CD4-positive, CD25-positive, alpha-beta regulatory T cell (primary cell): ENCODE measurements around the gene SIGLEC15. TPM values are rescaled to one million over a fixed set of nuclear protein-coding genes. Genes with fewer than 3 reads are reported as not detected.
"Not testable (repeated sequence)": the region's sequence is repeated elsewhere in the genome, so short reads cannot be mapped to it uniquely, and the experiment has no call there.

ENCODE experiments used
- ATAC-seq, 2 donors: fragments of 150-1000 bp; cut with Tn5 transposase; one replicate each; pipeline ENCODE4 v1.10.0; 2021; ENCODE audit warnings: low read depth in 2 of 2, moderate number of reproducible peaks in 2 of 2, moderate library complexity in 1 of 2
- DNase-seq, 3 donors: peaks; one replicate each; pipeline versions ENCODE4 v3.0.0 to v3.0.0-alpha.2; 2012 to 2022; ENCODE audit warnings: mixed read lengths in 1 of 3
- H3K27ac ChIP-seq: one replicate; pipeline ENCODE4 v1.7.0; 2013; ENCODE audit warnings: mild to moderate bottlenecking, low read length; ENCODE audit not compliant: insufficient read depth, poor library complexity, severe bottlenecking
- H3K27me3 ChIP-seq: one replicate; pipeline ENCODE4 v1.7.0; 2013; ENCODE audit warnings: low read length; ENCODE audit not compliant: control insufficient read depth, insufficient read depth
- H3K36me3 ChIP-seq: one replicate; pipeline ENCODE4 v1.7.0; 2013; ENCODE audit warnings: mild to moderate bottlenecking, low read length, moderate library complexity; ENCODE audit not compliant: control insufficient read depth, insufficient read depth
- H3K4me1 ChIP-seq: 2 replicates; pipeline ENCODE4 v1.7.0; 2013; ENCODE audit warnings: mild to moderate bottlenecking, low read length; ENCODE audit not compliant: insufficient read depth, control insufficient read depth, poor library complexity, severe bottlenecking
- H3K4me3 ChIP-seq: one replicate; pipeline ENCODE4 v1.7.0; 2013; ENCODE audit warnings: low read depth, mild to moderate bottlenecking, low read length, moderate library complexity
- H3K9me3 ChIP-seq, 2 experiments: 1 replicate in 1 of 2; 2 replicates in 1 of 2; pipeline ENCODE4 v1.7.0; 2013; ENCODE audit warnings: low read length in 2 of 2, mild to moderate bottlenecking in 1 of 2, moderate library complexity in 1 of 2; ENCODE audit not compliant: control insufficient read depth in 2 of 2
- H3K27ac Mint-ChIP-seq, 3 donors: one replicate each; pipeline ENCODE4 v1.8.0; 2020 to 2022; ENCODE audit warnings: mild to moderate bottlenecking in 3 of 3, mixed read lengths in 3 of 3, moderate library complexity in 2 of 3
- H3K27me3 Mint-ChIP-seq: one replicate; pipeline ENCODE4 v1.8.0; 2022; ENCODE audit warnings: mild to moderate bottlenecking, mixed read lengths
- H3K36me3 Mint-ChIP-seq: one replicate; pipeline ENCODE4 v1.8.0; 2020; ENCODE audit warnings: mixed read lengths
- H3K4me1 Mint-ChIP-seq, 4 donors: one replicate each; pipeline ENCODE4 v1.8.0; 2020 to 2022; ENCODE audit warnings: mixed read lengths in 4 of 4, mild to moderate bottlenecking in 1 of 4
- H3K4me3 Mint-ChIP-seq, 4 donors: one replicate each; pipeline ENCODE4 v1.8.0; 2020 to 2022; ENCODE audit warnings: mild to moderate bottlenecking in 4 of 4, mixed read lengths in 4 of 4, moderate library complexity in 3 of 4
- H3K9me3 Mint-ChIP-seq, 7 donors: one replicate each; pipeline ENCODE4 v1.8.0; 2020 to 2022; ENCODE audit warnings: mixed read lengths in 7 of 7, mild to moderate bottlenecking in 3 of 7, moderate library complexity in 2 of 7
- polyA plus RNA-seq, 4 donors: library from polyadenylated mRNA; unstranded; fragments of 300-500 nt; fragmentation: Illumina TruSeq; gene quantifications; one replicate each; pipeline ENCODE4 v1.2.3, GENCODE V29; 2021
- total RNA-seq: library from RNA; stranded (reverse); gene quantifications from one replicate; pipeline ENCODE4 v1.2.3, GENCODE V29; 2022

Gene SIGLEC15
- total and polyA plus RNA-seq, 5 donors from 2014 or later = 0.36 TPM; not detected in 4

GRCh38 chr18:45821711-45822110 lies 3.8 kb upstream of the SIGLEC15 start:
- Mint-ChIP-seq H3K4me1 (peaks cover 0 to 15% (median 6%) of the 10 kb centered on the region in 4 donors), H3K36me3 (no peaks in the 10 kb centered on the region), H3K27ac (no peak overlapping the region), H3K4me3 (no peak overlapping the region), H3K27me3 (peaks cover 18% of the 10 kb centered on the region), H3K9me3 (peaks cover 0 to 3% (median 0%) of the 10 kb centered on the region in 7 donors)
- Histone ChIP-seq H3K4me3 (no peak overlapping the region), H3K9me3 (no peaks in the 10 kb centered on the region), H3K36me3 (no peaks in the 10 kb centered on the region), H3K27ac (no peak overlapping the region), H3K4me1 (peaks cover 7% of the 10 kb centered on the region), H3K27me3 (no peaks in the 10 kb centered on the region)
- ATAC-seq = no peak
- no peak for DNase-seq

- Mint-ChIP-seq H3K4me3 (no peak overlapping the region), H3K27ac (peak overlapping the region in 1 of 3 donors; percentile 68), H3K9me3 (peaks cover 0 to 3% (median 0%) of the 10 kb centered on the region in 7 donors), H3K4me1 (peaks cover 0 to 20% (median 6%) of the 10 kb centered on the region in 4 donors), H3K36me3 (no peaks in the 10 kb centered on the region), H3K27me3 (peaks cover 9% of the 10 kb centered on the region)
- Histone ChIP-seq H3K27ac (no peak overlapping the region), H3K36me3 (no peaks in the 10 kb centered on the region), H3K4me3 (no peak overlapping the region), H3K27me3 (no peaks in the 10 kb centered on the region), H3K4me1 (peaks cover 7% of the 10 kb centered on the region), H3K9me3 (no peaks in the 10 kb centered on the region)
- ATAC-seq = no peak
- DNase-seq = no peak
Observed at GRCh38 chr18:45826084-45826483, 609 bp downstream of the SIGLEC15 start.

GRCh38 chr18:45826716-45827115 lies 1.2 kb downstream of the SIGLEC15 start:
- not testable (repeated sequence) for ATAC-seq, H3K36me3 ChIP-seq, H3K4me1 ChIP-seq, H3K4me3 Mint-ChIP-seq, H3K27ac Mint-ChIP-seq, H3K4me3 ChIP-seq, H3K27ac ChIP-seq, H3K27me3 ChIP-seq, DNase-seq, H3K27me3 Mint-ChIP-seq, H3K9me3 Mint-ChIP-seq, H3K36me3 Mint-ChIP-seq, H3K9me3 ChIP-seq
- peaks cover 0 to 20% (median 7%) of the 10 kb centered on the region in 4 donors for H3K4me1 Mint-ChIP-seq

- Mint-ChIP-seq H3K9me3 (peaks cover 0 to 1% (median 0%) of the 10 kb centered on the region in 7 donors), H3K4me1 (peaks cover 0 to 20% (median 7%) of the 10 kb centered on the region in 4 donors), H3K27ac (peak overlapping the region in 1 of 3 donors; percentile 58), H3K4me3 (no peak overlapping the region), H3K36me3 (no peaks in the 10 kb centered on the region), H3K27me3 (no peaks in the 10 kb centered on the region)
- Histone ChIP-seq H3K36me3 (no peaks in the 10 kb centered on the region), H3K4me1 (peaks cover 7% of the 10 kb centered on the region), H3K27me3 (no peaks in the 10 kb centered on the region), H3K4me3 (no peak overlapping the region), H3K9me3 (no peaks in the 10 kb centered on the region), H3K27ac (no peak overlapping the region)
- no peak for ATAC-seq
- no peak for DNase-seq
Observed at GRCh38 chr18:45828917-45829811, 3.7 kb downstream of the SIGLEC15 start.

- Mint-ChIP-seq H3K27ac (no peak overlapping the region), H3K4me1 (peaks cover 0 to 15% (median 4%) of the 10 kb centered on the region in 4 donors), H3K36me3 (no peaks in the 10 kb centered on the region)
Observed at GRCh38 chr18:45829855-45830254, 4.4 kb downstream of the SIGLEC15 start.

GRCh38 chr18:45830917-45831316 lies 5.4 kb downstream of the SIGLEC15 start:
- H3K4me3 ChIP-seq = no peak overlapping the region
- Mint-ChIP-seq H3K36me3 (no peaks in the 10 kb centered on the region), H3K4me3 (no peak overlapping the region), H3K4me1 (peaks cover 0 to 9% (median 7%) of the 10 kb centered on the region in 4 donors), H3K9me3 (peaks cover 0 to 1% (median 0%) of the 10 kb centered on the region in 7 donors), H3K27me3 (peaks cover 14% of the 10 kb centered on the region), H3K27ac (no peak overlapping the region)
- H3K9me3 ChIP-seq = no peaks in the 10 kb centered on the region
- H3K27ac ChIP-seq = no peak overlapping the region
- no peaks in the 10 kb centered on the region for H3K36me3 ChIP-seq
- DNase-seq (no peak), ATAC-seq (no peak)
- H3K27me3 ChIP-seq = no peaks in the 10 kb centered on the region
- H3K4me1 ChIP-seq = no peaks in the 10 kb centered on the region

More at GRCh38 chr18:45829855-45830254, 4.4 kb downstream of the SIGLEC15 start:
- no peak overlapping the region for H3K27ac ChIP-seq
- Mint-ChIP-seq H3K9me3 (peaks cover 0 to 1% (median 0%) of the 10 kb centered on the region in 7 donors), H3K27me3 (peaks cover 3% of the 10 kb centered on the region), H3K4me3 (no peak overlapping the region)
- H3K4me1 ChIP-seq = peaks cover 7% of the 10 kb centered on the region
- DNase-seq = no peak
- ATAC-seq = no peak
- H3K36me3 ChIP-seq = no peaks in the 10 kb centered on the region
- no peaks in the 10 kb centered on the region for H3K9me3 ChIP-seq
- H3K4me3 ChIP-seq = no peak overlapping the region
- H3K27me3 ChIP-seq = no peaks in the 10 kb centered on the region

- Histone ChIP-seq H3K9me3 (no peaks in the 10 kb centered on the region), H3K27me3 (peaks cover 10% of the 10 kb centered on the region), H3K4me3 (no peak overlapping the region), H3K36me3 (no peaks in the 10 kb centered on the region), H3K27ac (no peak overlapping the region), H3K4me1 (peaks cover 12% of the 10 kb centered on the region)
- H3K36me3 Mint-ChIP-seq = no peaks in the 10 kb centered on the region
- no peak for ATAC-seq
- H3K27me3 Mint-ChIP-seq = peaks cover 24% of the 10 kb centered on the region
- peaks cover 0 to 14% (median 6%) of the 10 kb centered on the region in 4 donors for H3K4me1 Mint-ChIP-seq
- H3K27ac Mint-ChIP-seq = peak overlapping the region in 1 of 3 donors; percentile 60
- no peak for DNase-seq
- peaks cover 0 to 1% (median 0%) of the 10 kb centered on the region in 7 donors for H3K9me3 Mint-ChIP-seq
- H3K4me3 Mint-ChIP-seq = no peak overlapping the region
Observed at GRCh38 chr18:45833846-45834245, 8.4 kb downstream of the SIGLEC15 start.
